GM21390 (cell line): ENCODE measurements around the gene SLC25A21.
A peak's percentile ranks its signal among the peaks of the same experiment; 100 is the strongest.

ENCODE experiments used
- ATAC-seq: cut with Tn5 transposase; IDR thresholded peaks from one replicate; pipeline ENCODE4 v1.9.1; 2021; ENCODE audit not compliant: unreplicated experiment

Gene SLC25A21

GRCh38 chr14:36674659-36675058 lies 497.7 kb downstream of the SLC25A21 start:
- ATAC-seq = no peak

DNA sequence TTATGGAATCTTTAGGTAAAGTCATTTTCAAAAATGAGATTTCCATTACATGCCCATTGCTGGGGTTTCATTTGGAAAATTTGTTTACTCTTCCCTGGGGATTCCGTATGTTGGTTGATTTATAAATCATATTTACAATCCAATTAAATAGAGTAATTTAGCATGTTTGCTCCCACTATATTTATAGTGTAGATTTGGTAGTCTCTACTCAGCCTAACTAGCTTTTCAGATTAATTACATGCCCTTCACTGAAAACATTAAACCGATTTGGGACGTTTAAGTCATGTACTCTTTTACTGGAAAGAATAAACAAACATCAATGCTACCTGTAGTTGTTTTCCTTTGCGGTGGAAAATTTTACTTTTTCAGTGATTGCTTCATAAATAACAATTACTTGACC lies 500.3 kb downstream of the SLC25A21 start:
- ATAC-seq = no peak

DNA sequence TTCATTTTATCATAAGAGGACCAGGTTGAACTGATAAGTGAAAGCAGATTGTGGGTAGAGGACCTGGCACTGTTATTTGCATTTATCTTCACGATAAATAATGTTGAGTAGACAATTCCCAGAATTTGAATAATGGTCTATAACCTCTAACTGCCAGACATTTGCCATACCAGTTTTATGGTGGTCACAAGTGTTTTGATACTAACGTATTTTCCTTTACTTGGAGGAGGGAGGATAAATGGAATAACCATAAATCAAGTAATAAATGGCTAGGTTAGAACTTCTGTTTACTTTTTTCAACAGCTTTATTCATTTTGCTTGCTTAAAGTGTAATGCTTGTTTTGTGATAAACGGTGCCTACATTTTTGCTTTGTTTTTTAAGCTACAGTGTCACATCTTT lies 501.3 kb downstream of the SLC25A21 start:
- ATAC-seq = no peak

- ATAC-seq = no peak
Observed at GRCh38 chr14:36667679-36668078, 504.7 kb downstream of the SLC25A21 start.

- ATAC-seq = no peak
Observed at GRCh38 chr14:36666416-36667206, 505.8 kb downstream of the SLC25A21 start.

DNA sequence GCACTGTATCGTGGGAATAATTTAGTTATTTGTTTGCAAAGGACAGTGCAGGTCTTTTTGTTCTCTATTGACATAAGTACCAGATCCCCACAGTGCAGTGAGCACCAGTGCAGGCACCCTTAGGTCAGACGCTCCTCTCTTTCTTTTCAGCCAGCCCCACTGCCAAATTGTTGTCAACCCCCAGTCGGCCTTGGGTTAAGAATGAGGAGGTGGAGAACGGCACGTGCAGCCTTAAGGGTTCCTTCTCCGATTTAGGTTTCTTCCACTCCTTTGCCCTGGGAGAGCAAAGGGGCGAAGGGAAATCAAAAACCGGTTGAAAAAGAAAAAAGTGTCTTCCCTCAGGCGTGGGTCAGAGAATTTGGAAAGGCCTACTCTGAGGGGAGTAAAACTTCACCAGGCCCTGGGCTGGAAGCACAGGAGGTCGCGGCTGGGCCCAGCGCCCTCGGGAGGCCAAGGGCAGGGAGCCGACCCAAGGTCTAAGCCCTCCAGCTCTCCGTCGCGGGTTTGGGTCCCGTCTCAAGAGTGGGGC lies 506.5 kb downstream of the SLC25A21 start:
- ATAC-seq = no peak

GRCh38 chr14:36664322-36665193 lies 507.8 kb downstream of the SLC25A21 start:
- no peak for ATAC-seq

- ATAC-seq = no peak
Observed at GRCh38 chr14:36663404-36664321, 508.7 kb downstream of the SLC25A21 start.

DNA sequence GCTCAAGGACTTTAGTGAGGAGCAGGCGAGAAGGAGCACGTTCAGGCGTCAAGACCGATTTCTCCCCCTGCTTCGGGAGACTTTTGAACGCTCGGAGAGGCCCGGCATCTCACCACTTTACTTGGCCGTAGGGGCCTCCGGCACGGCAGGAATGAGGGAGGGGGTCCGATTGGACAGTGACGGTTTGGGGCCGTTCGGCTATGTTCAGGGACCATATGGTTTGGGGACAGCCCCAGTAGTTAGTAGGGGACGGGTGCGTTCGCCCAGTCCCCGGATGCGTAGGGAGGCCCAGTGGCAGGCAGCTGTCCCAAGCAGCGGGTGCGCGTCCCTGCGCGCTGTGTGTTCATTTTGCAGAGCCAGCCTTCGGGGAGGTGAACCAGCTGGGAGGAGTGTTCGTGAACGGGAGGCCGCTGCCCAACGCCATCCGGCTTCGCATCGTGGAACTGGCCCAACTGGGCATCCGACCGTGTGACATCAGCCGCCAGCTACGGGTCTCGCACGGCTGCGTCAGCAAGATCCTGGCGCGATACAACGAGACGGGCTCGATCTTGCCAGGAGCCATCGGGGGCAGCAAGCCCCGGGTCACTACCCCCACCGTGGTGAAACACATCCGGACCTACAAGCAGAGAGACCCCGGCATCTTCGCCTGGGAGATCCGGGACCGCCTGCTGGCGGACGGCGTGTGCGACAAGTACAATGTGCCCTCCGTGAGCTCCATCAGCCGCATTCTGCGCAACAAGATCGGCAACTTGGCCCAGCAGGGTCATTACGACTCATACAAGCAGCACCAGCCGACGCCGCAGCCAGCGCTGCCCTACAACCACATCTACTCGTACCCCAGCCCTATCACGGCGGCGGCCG lies 509.6 kb downstream of the SLC25A21 start:
- no peak for ATAC-seq

GRCh38 chr14:36662258-36662542 lies 510.2 kb downstream of the SLC25A21 start:
- no peak for ATAC-seq

DNA sequence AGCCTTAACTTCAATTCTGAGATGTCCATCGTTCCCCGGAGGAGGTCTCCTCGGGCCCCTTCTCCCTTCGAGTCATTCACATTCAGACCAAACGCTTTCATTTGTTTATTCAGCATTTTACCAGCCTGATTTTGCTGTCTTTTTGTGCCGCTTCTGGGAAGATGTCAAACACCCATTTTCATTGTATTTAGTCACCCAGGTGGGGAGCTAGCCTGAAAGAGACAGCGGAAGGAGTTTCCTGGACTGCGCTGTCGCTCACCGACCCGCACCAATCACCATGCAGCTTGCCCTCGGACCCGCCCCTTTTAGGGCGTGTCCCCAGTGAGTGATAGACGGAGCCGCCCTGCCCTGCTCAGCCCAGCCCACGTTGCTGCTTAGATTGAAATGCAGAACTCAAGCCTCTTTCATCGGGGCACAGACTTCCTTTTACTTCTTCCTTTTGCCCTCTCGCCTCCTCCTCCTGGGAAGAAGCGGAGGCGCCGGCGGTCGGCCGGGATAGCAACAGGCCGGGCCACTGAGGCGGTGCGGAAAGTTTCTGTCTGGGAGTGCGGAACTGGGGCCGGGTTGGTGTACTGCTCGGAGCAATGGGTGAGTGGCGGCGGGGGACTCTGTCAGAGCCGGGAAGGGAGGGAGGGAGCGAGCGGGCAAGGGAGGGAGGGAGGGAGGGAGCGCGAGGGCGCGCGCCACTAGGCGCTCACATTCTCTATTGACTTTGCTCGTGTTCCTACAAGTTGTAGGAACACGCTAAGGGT lies 510.7 kb downstream of the SLC25A21 start, which contains the start of gene PAX9:
PAX9 (plus strand) TSS at position 355 of the 752 bp plus-strand sequence; CDS start at position 585, 230 bp downstream.
- peak; percentile 77 for ATAC-seq

DNA sequence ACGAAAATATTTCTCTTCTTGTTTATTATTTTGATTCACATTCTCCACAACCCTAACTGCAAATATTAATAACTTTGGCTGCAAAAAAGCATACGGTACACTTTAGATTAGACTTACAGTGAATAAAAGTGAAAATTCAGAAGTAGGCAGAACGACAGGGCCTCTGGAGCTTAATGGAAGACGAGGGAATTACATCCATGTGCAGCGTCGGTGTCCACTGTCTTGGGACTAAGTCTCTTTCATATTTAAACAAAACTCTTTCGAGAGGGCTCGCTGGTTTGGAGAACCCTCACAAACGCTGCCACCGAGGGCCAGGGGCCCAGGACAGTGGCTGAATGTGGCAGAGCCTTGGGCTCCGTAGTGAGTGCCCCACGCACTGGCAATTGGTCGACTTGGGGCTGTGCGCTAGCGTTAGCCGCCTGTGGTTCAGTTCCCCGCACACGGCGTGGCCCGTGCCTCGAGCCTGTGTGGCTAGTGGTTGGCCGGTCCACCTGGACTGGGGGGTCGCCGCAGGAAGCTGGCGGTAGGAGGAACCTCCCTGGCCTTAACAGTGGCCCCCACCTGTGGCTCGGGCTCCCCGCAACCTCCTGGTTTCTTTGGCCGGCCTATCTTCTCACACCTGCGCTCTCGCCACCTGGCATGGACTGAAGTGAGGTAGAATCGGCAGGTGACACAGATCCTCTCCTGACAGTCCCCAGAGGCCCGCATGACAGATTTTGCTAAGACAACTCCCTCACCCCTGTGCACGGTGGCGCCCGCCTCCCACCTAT lies 511.5 kb downstream of the SLC25A21 start:
- no peak for ATAC-seq

- no peak for ATAC-seq
Observed at GRCh38 chr14:36659822-36660735, 512.3 kb downstream of the SLC25A21 start.

- no peak for ATAC-seq
Observed at GRCh38 chr14:36659010-36659821, 513.2 kb downstream of the SLC25A21 start.

DNA sequence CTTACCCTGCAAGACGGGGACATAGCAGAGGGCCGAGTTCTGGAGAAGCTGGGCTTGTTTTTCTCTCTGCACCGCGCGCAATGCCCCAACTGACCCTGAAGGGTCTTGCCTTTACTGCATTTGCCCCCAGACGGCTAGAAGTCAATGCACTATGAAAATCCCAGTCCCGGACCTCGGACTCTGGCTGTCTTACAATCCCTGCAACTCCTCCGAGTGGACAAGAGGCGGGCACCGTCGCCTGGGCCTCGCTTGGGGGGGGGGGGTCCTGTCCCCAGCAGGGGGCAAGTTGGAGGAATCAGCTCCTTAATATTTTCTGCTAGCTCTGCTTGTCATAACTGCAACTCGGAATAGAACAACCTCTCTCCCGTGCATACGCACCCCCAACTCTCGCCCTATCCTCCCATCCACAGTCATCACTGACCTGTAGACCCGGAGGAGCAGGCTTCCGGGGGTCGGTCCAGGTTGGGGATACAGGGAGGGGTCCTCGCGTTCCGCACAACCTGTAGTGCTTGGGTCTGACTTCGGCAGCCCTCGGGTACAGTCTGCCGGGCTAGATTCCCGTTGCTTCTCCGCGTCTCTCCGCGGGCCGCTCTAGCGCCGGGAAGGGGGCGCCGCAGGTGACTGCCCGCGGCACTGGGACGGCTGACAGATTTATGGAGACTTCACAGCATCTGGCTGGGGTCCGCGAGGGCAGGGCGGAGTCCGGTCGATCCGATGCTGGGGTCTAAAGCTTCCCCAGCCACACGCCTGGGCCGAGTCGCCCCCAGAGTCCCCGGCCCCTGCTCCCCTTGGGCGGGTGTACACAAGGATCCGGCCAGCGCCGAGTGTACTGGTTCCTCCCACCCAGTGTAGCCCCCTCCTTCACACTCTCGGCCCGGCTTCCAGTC lies 514.0 kb downstream of the SLC25A21 start:
- no peak for ATAC-seq
